ENCODE measurements around the gene CFAP74. TPM values are rescaled to one million over a fixed set of nuclear protein-coding genes. Genes with fewer than 3 reads are reported as not detected.

Gene CFAP74, protein sequence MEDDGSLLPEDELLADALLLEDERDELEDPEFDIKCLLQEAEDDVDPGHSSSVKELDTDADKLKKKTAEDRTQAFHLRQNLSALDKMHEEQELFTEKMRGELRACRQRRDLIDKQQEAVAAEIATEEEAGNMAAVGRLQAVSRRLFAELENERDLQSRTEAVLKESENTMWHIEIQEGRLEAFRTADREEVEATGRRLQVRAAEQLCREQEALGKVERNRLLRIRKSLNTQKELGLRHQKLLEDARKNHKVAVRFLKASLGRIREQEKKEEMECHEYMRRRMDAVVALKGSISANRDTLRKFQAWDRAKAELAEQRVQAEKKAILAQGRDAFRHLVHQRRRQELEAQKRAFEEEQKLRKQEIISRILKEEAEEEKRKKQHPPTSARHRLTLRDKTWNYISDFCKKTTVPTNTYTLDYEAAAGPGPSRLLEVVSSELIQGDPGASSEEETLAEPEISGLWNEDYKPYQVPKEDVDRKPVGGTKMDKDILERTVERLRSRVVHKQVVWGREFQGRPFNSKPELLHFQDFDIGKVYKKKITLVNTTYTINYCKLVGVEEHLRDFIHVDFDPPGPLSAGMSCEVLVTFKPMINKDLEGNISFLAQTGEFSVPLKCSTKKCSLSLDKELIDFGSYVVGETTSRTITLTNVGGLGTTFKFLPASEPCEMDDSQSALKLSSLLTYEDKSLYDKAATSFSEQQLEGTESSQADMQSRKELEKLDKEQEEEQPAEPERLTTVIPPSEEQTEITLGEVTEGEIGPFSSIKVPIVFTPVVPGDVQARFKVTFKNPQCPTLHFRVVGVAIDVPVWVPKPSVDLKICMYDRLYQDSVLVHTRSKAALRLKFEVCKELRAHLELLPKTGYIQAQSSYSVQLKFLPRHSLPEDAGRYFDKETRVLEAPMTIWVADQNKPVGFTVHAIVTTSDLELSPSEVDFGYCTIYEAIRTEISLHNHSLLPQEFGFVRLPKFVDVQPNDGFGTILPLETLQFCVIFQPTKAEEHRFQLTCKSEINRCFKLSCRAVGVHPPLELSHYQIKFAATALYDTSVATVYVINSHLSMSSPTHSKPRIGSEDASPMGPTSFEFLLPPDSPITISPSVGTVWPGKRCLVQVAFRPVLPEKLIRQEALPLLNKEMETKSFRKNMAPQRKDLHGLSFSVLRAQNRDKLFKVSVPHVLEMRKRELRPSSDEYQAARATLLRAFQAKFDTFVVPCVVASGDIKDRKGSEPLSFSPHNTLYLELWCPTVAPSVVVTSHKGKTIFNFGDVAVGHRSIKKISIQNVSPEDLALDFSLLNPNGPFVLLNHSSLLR (N-terminal part only)
- total RNA-seq = not detected in 2 replicates
- not detected in 2 replicates for polyA plus RNA-seq
- polyA plus RNA-seq (2011; cell fraction: cytosol; rRNA removed) = not detected in 2 replicates
- not detected in 2 replicates for polyA plus RNA-seq (2011; cell fraction: nucleus; rRNA removed)
- polyA plus RNA-seq (2012) = not detected in 2 replicates
- polyA minus RNA-seq = not detected in 2 replicates
- polyA minus RNA-seq (2011; cell fraction: cytosol; rRNA and poly(A)+ RNA removed) = not detected
- polyA minus RNA-seq (2011; cell fraction: nucleus; rRNA and poly(A)+ RNA removed) = not detected in 2 replicates
- Bru-seq, nascent RNA = percentile 2 among the genes with signal in this experiment
- percentile 1 among the genes with signal in this experiment for BruChase-seq, experiment 1, labeled RNA remaining after a 6-hour chase
- not detected for BruChase-seq, experiment 2, labeled RNA remaining after a 2-hour chase
- long read RNA-seq = 0 reads

DNA sequence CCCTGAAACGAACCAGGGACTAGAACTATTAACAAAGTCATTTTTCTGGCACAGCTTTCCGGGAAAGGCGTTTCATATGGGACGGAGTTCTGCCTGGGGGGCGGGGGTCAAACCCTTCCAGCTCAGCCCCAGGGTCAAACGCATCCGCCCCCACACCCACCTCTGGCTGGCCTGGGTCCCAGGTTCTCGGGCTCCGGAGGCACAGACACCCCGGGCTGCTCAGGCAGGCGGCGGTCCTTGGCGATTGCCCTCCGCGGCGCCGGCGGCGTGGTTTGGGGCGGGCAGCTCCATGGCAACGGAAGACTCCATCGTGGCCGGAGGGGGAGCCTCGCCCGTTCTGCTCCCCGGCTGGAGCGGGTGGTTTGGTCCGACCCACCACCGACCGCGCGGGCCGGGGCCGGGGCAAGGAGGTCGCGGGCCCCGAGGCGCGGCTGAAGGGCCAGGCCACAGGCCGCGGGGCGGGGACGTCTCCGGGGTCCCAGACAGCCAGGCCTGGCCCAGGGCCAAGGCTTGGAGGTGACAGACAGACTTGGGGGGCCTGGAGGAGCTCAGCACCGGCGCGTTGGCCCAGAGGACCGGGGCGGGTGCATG lies at the start of gene CFAP74:
TSS of gene CFAP74 (minus strand) at position 246 of the 591 bp plus-strand sequence. CDS start 12,830 bp downstream, outside the sequence.
- H3K27ac ChIP-seq (ENCODE audit: insufficient read depth, low read depth, low read length) = no peak within 1 kb of the TSS
- ChIA-PET POLR2A (no interaction called here), CTCF (interaction anchor here (4.0 kb wide), 1 partner anchor 41 kb away, joined by 15 read pairs; no protein-coding TSS in a partner anchor)
- H4K20me1 ChIP-seq (replicated peaks; ENCODE audit: control insufficient read depth, extremely low read depth, insufficient read depth, low read length) = no peaks in the 10 kb centered on the region
- TF ChIP-seq POLR2AphosphoS5 (IDR thresholded peaks at IDR 0.05; ENCODE audit: insufficient read depth, low read depth, low read length) (no peak), EZH2 (IDR thresholded peaks at IDR 0.05; ENCODE audit: borderline replicate concordance, low read depth, low read length, severe bottlenecking) (peak; percentile 50)
- intact Hi-C loops (cut with micrococcal nuclease) = no loop called here
- H3K9me1 ChIP-seq (replicated peaks; ENCODE audit: control insufficient read depth, extremely low read depth, insufficient read depth, low read length) = no peaks in the 10 kb centered on the region
- dilution Hi-C loops (cut with MboI; ENCODE audit: extremely low pct_ligation_motif_present, low sequenced_read_pairs) = no loop called here
- no peak within 1 kb of the TSS for H2AFZ ChIP-seq (ENCODE audit: low read depth, low read length)
- peaks cover 5 to 17% of the 10 kb centered on the region in 2 experiments for H3K27me3 ChIP-seq (ENCODE audit: control insufficient read depth in 2 of 2, insufficient read depth in 2 of 2, low read length in 2 of 2)
- H3K79me2 ChIP-seq (ENCODE audit: control insufficient read depth, insufficient read depth, low read length) = no peaks in the 10 kb centered on the region
- no peak within 1 kb of the TSS for H3K4me3 ChIP-seq (replicated peaks in 1 of 3; ENCODE audit: insufficient read depth in 1 of 3, low read depth in 1 of 3, low read length in 3 of 3)
- no peaks in the 10 kb centered on the region for H3K36me3 ChIP-seq (ENCODE audit: control insufficient read depth in 2 of 2, extremely low read depth in 1 of 2, insufficient read depth in 2 of 2, low read length in 2 of 2)
- H3K9ac ChIP-seq (replicated peaks; ENCODE audit: extremely low read depth, insufficient read depth, low read length) = no peak within 1 kb of the TSS
- no peak for FAIRE-seq
- no TSS peak for BruUV-seq (replicated peaks)
- DNase-seq (ENCODE audit: low read depth, low spot score) = no peak
- no peaks in the 10 kb centered on the region for H3K9me3 ChIP-seq (replicated peaks; ENCODE audit: control insufficient read depth, insufficient read depth, low read length)
- H3K4me1 ChIP-seq (ENCODE audit: control insufficient read depth, extremely low read depth, insufficient read depth, low read length) = no peaks in the 10 kb centered on the region
- H3K4me2 ChIP-seq (ENCODE audit: insufficient read depth, low read length) = no peak within 1 kb of the TSS

All from endothelial cell of umbilical vein (primary cell).